ENCODE data around the gene MNAT1.

DNA sequence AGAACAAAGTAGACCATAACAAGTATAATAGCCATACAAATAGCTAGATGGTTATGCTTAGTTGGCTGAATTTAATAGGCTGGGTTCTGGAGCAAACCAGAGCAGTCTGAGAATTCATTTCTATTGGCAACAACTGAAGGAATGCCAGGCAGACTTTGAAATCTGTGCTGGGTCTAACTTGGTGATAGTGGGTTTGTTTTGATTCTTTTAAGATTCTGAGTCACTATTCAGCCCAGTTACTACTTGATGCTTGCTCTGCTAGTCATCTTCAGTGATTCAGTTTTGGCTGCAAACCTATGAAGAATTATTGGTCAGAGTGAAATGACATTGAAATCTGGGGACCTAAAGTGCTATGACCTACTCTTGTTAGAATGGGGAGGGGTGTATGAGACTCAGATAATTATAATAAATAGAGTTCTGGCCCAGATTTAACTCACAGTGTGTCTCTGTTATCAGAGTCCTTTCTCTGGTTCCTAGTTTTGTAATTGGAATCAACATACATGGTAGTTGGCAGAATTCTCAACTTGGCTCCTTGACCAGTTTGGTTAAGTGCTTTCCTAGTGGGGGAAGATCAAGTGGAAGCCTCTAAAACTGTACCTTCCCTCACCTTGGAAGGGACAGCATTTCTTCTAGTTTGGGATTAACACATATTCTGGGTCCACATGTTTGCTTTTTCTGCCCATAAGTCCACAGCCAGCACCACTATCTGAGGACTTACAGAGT lies 43.5 kb downstream of the MNAT1 start:
- TF ChIP-seq, protein P1, sequence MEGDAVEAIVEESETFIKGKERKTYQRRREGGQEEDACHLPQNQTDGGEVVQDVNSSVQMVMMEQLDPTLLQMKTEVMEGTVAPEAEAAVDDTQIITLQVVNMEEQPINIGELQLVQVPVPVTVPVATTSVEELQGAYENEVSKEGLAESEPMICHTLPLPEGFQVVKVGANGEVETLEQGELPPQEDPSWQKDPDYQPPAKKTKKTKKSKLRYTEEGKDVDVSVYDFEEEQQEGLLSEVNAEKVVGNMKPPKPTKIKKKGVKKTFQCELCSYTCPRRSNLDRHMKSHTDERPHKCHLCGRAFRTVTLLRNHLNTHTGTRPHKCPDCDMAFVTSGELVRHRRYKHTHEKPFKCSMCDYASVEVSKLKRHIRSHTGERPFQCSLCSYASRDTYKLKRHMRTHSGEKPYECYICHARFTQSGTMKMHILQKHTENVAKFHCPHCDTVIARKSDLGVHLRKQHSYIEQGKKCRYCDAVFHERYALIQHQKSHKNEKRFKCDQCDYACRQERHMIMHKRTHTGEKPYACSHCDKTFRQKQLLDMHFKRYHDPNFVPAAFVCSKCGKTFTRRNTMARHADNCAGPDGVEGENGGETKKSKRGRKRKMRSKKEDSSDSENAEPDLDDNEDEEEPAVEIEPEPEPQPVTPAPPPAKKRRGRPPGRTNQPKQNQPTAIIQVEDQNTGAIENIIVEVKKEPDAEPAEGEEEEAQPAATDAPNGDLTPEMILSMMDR (conservative IDR thresholded peaks at IDR 0.05; ENCODE audit: low read depth, low read length), result no peak
- TF ChIP-seq EZH2 (IDR thresholded peaks at IDR 0.05; ENCODE audit: low read length, unreplicated experiment) (no peak), EZH2phosphoT487 (IDR thresholded peaks at IDR 0.05; ENCODE audit: borderline replicate concordance, low read length) (no peak)

Data from PC-3 (cell line).